AG20443 (cell line): ENCODE results near the gene GTPBP6.
"Not testable (repeated sequence)": the region's sequence is repeated elsewhere in the genome, so short reads cannot be mapped to it uniquely, and the experiment has no call there.

ENCODE experiments used
- DNase-seq: peaks from one replicate; pipeline ENCODE4 v3.0.0; 2012; ENCODE audit warnings: low spot score, mixed read lengths

The GTPBP6 gene

DNA sequence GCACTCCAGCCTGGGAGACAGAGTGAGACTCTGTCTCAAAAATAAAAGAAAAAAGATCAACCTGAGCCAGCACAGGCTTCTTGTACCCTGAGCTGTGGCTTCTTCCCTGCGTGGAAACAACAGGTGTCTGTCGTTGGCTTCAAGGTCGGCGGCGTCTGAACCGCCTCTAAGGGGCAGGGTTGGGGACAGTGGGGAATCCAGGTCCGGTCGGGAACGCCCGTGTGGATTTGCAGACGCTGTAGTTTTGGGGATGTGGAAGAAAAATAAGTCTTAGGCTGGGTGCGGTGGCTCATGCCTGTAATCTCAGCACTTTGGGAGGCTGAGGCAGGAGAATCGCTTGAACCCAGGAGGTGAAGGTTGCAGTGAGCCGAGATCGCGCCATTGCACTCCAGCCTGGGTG, 54.6 kb downstream of the GTPBP6 start:
- DNase-seq, result not testable (repeated sequence)

DNA sequence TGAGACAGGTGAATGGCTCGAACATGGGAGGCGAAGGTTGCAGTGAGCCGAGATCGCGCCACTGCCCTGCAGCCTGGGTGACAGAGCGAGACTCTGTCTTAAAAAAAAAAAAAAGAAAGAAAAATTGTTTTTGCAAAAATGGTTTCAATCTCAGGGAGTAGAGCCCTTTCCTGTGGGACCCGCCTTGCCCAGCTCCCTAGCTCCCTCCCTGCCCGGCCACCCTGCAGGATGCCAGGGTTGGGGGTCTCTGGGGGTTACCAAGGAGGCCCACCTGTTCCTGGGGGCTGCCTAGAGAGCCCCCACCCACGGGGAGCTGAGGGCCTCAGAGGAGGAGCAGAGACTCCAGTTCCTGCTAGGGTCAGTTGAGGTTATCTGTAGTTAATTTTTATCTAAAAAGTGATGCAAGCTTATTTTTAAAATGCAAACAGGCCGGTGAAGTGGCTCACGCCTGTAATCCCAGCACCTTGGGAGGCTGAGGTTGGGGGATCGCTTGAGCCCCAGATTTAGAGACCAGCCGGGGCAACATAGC, 56.2 kb downstream of the GTPBP6 start:
- no peak for DNase-seq

DNA sequence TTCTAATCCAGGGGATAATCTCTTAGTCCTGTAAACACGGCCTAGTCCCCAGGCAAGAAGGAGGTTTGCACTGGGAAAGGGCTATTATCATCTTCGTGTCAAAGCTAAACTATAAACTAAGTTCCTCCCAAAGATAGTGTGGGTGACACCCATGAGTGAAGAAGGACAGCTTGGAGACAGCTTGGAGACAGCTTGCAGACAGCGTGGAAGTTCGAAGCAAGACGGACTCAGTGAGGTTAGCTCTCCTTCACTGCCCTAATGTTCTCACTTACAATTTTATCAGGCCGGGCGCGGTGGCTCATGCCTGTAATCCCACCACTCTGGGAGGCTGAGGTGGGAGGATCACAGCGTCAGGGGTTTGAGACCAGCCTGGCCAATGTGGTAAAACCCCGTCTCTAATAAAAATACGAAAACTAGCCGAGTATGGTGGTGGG, 56.7 kb downstream of the GTPBP6 start:
- no peak for DNase-seq

DNA sequence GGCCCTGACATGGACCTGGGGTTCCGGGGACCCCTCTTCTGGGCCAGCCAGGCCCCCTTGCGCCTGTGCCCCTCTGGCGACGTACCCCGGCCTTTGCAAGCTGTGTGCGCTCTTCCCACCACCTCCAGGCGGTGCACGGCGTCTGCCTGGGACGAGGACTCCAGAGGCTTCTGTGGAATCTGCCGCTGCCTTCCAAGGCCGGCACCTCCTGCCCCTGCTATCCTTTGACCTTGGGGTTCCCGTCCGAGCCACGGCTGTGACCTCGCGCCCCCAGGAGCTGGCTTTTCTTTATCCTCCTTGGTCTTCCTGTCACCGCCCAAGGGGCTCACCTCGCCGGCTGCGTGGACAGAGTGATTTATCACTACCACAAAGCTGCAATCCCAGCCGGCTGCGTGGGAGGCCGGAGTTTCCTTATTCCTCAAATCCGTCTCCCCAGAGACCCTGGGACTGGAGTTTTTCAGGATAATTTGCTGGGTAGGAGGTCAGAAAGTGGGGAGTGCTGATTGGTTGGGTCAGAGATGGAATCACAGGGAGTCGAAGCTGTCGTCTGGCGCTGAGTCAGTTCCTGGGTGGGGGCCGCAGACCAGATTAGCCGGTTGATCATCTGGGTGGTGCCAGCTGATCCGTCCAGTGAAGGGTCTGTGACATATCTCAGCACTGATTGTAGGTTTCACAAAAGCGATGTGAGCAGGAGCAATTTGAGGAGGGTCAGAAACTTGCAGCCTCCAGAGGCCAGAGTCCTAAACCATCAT, 57.3 kb downstream of the GTPBP6 start:
- DNase-seq, result peak; percentile 11

DNA sequence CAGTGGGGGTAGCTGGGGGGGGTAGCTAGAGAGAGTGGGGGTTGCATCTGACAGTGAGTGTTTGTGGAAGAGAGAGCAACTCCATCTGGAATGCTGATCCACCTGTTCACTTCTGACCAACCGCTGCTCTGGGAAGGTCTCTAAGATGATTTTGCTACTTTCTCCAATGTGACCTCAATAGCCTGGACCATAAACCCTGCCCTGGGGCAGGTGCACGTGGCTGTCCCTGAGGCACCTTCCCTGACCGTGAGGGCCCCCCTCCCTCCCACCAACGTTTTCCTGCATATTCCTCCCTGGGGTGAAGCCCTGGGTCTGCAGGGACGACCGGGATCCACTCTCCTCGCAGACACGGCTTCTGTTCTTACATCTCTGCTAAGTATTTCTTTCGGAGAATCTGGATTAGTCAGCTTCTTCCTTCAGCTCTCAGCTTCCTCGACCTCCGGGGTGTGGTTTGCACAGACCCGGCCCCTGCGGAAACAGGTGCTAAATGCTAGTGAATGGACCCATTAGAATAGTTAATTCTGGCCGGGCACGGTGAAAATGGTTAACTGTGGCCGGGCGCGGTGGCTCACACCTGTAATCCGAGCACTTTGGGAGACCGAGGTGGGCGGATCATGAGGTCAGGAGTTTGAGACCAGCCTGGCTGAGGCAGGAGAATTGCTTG, 58.8 kb downstream of the GTPBP6 start:
- DNase-seq, result no peak

DNA sequence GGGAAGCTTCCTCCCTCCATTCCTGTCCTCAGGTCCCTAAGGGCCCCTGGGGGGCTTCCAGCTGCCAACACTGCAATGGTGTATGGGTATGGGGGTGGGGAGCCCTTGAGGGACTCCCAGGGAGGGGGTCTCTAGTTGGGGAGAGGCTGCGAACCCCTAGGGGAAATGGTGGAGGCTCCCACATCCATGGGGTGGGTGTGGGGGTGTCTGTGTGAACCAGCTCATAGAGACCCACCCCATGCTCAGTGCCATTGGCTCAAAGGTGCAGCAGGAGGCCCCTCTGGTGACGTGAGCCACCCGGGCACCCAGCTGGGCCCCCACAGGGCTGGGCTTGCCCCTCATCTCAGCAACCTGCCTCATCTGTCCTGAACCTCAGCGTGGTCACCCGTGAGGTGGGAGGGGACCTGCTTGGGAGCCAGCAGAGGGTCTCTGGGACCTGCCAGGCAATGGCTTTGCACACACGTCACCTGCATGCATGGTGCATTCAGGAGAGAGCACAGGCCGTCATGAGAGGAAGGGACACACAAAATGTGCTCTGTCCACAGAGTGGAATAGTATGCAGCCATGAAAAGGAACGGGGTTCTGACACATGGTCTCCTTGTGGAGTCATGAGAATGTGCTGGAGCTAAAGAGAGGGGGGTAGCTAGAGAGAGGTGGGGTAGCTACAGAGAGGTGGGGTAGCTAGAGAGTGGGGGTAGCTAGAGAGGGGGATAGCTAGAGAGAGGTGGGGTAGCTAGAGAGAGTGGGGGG, 60.1 kb downstream of the GTPBP6 start:
- DNase-seq, result no peak

DNA sequence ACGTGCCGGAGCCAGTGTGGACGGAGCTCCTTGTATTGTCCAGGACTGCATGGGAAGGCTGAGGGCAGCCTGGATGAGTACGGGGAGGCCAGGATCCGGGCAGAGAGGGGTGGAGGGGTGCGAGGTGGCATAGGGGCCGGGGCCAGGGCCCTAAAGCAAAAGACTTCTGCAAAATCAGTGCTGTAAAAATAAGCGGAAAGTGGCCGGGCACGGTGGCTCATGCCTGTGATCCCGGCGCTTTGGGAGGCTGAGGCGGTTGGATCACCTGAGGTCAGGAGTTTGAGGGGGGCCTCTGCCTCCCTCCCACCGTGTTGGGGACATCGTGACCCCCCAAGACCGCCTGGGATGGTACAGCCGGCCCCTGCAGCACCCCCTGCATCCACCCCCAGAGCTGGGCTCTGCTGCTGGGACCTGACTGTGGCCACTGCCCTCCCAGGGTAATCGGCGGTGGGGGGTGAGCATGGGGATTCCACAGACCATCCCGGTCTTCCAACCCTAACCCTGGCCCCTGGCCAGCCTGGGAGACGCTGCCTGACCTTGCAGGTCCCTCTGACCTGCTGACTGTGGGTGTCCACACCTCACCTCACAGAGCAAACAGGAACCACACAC, 60.8 kb downstream of the GTPBP6 start:
- no peak for DNase-seq

DNA sequence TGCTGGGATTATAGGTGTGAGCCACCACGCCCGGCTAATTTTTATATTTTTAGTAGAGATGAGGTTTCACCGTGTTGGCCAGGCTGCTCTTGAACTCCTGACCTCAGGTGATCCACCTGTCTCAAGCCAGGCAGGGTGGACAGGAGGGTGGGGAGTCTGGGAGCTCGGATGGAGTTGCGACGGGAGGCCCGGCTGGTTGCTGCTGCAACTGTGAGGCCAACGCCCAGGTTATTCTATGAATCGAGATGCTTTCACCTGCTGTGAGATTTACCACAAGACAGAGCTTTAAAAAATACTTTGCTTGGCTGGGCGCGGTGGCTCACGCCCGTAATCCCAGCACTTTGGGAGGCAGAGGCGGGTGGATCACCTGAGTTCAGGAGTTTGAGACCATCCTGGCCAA, 61.5 kb downstream of the GTPBP6 start:
- not testable (repeated sequence) for DNase-seq

DNA sequence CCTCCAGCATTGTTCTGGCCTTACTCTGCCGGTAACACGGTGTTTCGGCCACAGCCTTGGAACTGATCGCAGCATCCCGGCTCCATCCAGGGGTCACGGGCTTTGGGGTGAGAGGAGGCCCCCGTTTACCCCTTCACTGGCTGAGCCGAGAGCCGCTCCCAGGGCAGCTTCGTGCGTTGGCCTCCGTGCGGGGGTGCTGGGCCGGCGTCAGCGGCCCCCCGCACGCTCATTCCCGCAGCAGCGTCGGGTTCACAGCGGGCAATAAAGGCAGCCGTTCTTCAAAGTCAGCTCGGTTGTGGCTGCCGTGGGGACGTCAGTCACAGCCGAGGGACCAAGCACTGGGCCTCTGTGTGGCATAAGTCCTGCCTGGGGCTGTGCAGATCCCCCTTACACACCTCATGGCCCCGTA, 62.7 kb downstream of the GTPBP6 start:
- no peak for DNase-seq
